Activated naive CD8-positive, alpha-beta T cell treated with anti-CD3 and anti-CD28 coated beads, Interleukin-2, amount 50 U/mL, for 24 hours (primary cell): ENCODE measurements around the gene PPARD.
"Not testable (repeated sequence)": the region's sequence is repeated elsewhere in the genome, so short reads cannot be mapped to it uniquely, and the experiment has no call there.

Experiments used
- ATAC-seq: fragments of 150-1000 bp; cut with Tn5 transposase; one replicate; pipeline ENCODE4 v1.10.0; 2021
- DNase-seq: peaks from one replicate; pipeline ENCODE4 v3.0.0; 2021
- H3K27ac Mint-ChIP-seq: one replicate; pipeline ENCODE4 v1.8.0; 2021; ENCODE audit warnings: mild to moderate bottlenecking, mixed read lengths
- H3K27me3 Mint-ChIP-seq: one replicate; pipeline ENCODE4 v1.8.0; 2021; ENCODE audit warnings: mixed read lengths
- H3K36me3 Mint-ChIP-seq: one replicate; pipeline ENCODE4 v1.8.0; 2021; ENCODE audit warnings: low read depth, mixed read lengths
- H3K4me1 Mint-ChIP-seq: one replicate; pipeline ENCODE4 v1.8.0; 2021; ENCODE audit warnings: mixed read lengths
- H3K4me3 Mint-ChIP-seq: one replicate; pipeline ENCODE4 v1.8.0; 2021; ENCODE audit warnings: mild to moderate bottlenecking, moderate library complexity, mixed read lengths
- H3K9me3 Mint-ChIP-seq: one replicate; pipeline ENCODE4 v1.8.0; 2021; ENCODE audit warnings: mixed read lengths

Gene PPARD

GRCh38 chr6:35372633-35373032 lies 30.3 kb downstream of the PPARD start:
- Mint-ChIP-seq H3K27ac (no peak overlapping the region), H3K36me3 (peaks cover 11% of the 10 kb centered on the region), H3K4me3 (no peak overlapping the region), H3K9me3 (no peaks in the 10 kb centered on the region), H3K27me3 (no peaks in the 10 kb centered on the region), H3K4me1 (peaks cover 60% of the 10 kb centered on the region)
- no peak for ATAC-seq
- DNase-seq: no peak

- DNase-seq: no peak
- Mint-ChIP-seq H3K27me3 (no peaks in the 10 kb centered on the region), H3K27ac (no peak overlapping the region), H3K9me3 (no peaks in the 10 kb centered on the region), H3K4me3 (no peak overlapping the region), H3K4me1 (peaks cover 34% of the 10 kb centered on the region), H3K36me3 (peaks cover 14% of the 10 kb centered on the region)
- no peak for ATAC-seq
Observed at GRCh38 chr6:35376281-35376680, 33.9 kb downstream of the PPARD start.

- H3K4me3 Mint-ChIP-seq: no peak overlapping the region
- no peak overlapping the region for H3K27ac Mint-ChIP-seq
- no peaks in the 10 kb centered on the region for H3K27me3 Mint-ChIP-seq
- ATAC-seq (no peak), DNase-seq (no peak)
- H3K4me1 Mint-ChIP-seq: peaks cover 28% of the 10 kb centered on the region
- no peaks in the 10 kb centered on the region for H3K9me3 Mint-ChIP-seq
- H3K36me3 Mint-ChIP-seq: peaks cover 21% of the 10 kb centered on the region
Observed at GRCh38 chr6:35377002-35377401, 34.6 kb downstream of the PPARD start.

GRCh38 chr6:35378261-35378660 lies 35.9 kb downstream of the PPARD start:
- no peak for DNase-seq
- Mint-ChIP-seq H3K9me3 (peaks cover 4% of the 10 kb centered on the region), H3K4me3 (no peak overlapping the region), H3K4me1 (peaks cover 28% of the 10 kb centered on the region), H3K36me3 (peaks cover 24% of the 10 kb centered on the region), H3K27me3 (no peaks in the 10 kb centered on the region), H3K27ac (no peak overlapping the region)
- no peak for ATAC-seq

- ATAC-seq: no peak
- no peak overlapping the region for H3K4me3 Mint-ChIP-seq
- H3K36me3 Mint-ChIP-seq: peaks cover 23% of the 10 kb centered on the region
- H3K9me3 Mint-ChIP-seq: peaks cover 4% of the 10 kb centered on the region
- DNase-seq: no peak
- no peaks in the 10 kb centered on the region for H3K27me3 Mint-ChIP-seq
- H3K27ac Mint-ChIP-seq: no peak overlapping the region
- peaks cover 21% of the 10 kb centered on the region for H3K4me1 Mint-ChIP-seq
Observed at GRCh38 chr6:35381132-35381531, 38.8 kb downstream of the PPARD start.

GRCh38 chr6:35382015-35382414 lies 39.7 kb downstream of the PPARD start:
- H3K27me3 Mint-ChIP-seq: no peaks in the 10 kb centered on the region
- no peak overlapping the region for H3K4me3 Mint-ChIP-seq
- H3K36me3 Mint-ChIP-seq: peaks cover 26% of the 10 kb centered on the region
- no peak overlapping the region for H3K27ac Mint-ChIP-seq
- H3K4me1 Mint-ChIP-seq: peaks cover 19% of the 10 kb centered on the region
- no peak for ATAC-seq
- DNase-seq: no peak
- peaks cover 4% of the 10 kb centered on the region for H3K9me3 Mint-ChIP-seq

- H3K9me3 Mint-ChIP-seq: peaks cover 4% of the 10 kb centered on the region
- no peaks in the 10 kb centered on the region for H3K27me3 Mint-ChIP-seq
- H3K36me3 Mint-ChIP-seq: peaks cover 20% of the 10 kb centered on the region
- H3K4me1 Mint-ChIP-seq: peaks cover 15% of the 10 kb centered on the region
- no peak overlapping the region for H3K4me3 Mint-ChIP-seq
- DNase-seq (no peak), ATAC-seq (no peak)
- H3K27ac Mint-ChIP-seq: no peak overlapping the region
Observed at GRCh38 chr6:35385457-35386202, 43.3 kb downstream of the PPARD start.

GRCh38 chr6:35386989-35387388 lies 44.6 kb downstream of the PPARD start:
- peaks cover 4% of the 10 kb centered on the region for H3K9me3 Mint-ChIP-seq
- no peak overlapping the region for H3K27ac Mint-ChIP-seq
- H3K36me3 Mint-ChIP-seq: peaks cover 10% of the 10 kb centered on the region
- H3K4me3 Mint-ChIP-seq: no peak overlapping the region
- ATAC-seq: no peak
- no peak for DNase-seq
- peaks cover 20% of the 10 kb centered on the region for H3K4me1 Mint-ChIP-seq
- no peaks in the 10 kb centered on the region for H3K27me3 Mint-ChIP-seq

GRCh38 chr6:35388030-35388429 lies 45.7 kb downstream of the PPARD start:
- ATAC-seq (no peak), DNase-seq (no peak)
- no peak overlapping the region for H3K4me3 Mint-ChIP-seq
- H3K27ac Mint-ChIP-seq: no peak overlapping the region
- H3K36me3 Mint-ChIP-seq: peaks cover 7% of the 10 kb centered on the region
- peaks cover under 1% of the 10 kb centered on the region for H3K9me3 Mint-ChIP-seq
- peaks cover 23% of the 10 kb centered on the region for H3K4me1 Mint-ChIP-seq
- no peaks in the 10 kb centered on the region for H3K27me3 Mint-ChIP-seq

GRCh38 chr6:35388772-35389352 lies 46.5 kb downstream of the PPARD start:
- ATAC-seq (no peak), DNase-seq (no peak)
- H3K9me3 Mint-ChIP-seq: no peaks in the 10 kb centered on the region
- H3K36me3 Mint-ChIP-seq: peaks cover 5% of the 10 kb centered on the region
- peaks cover 30% of the 10 kb centered on the region for H3K4me1 Mint-ChIP-seq
- H3K27ac Mint-ChIP-seq: no peak overlapping the region
- H3K4me3 Mint-ChIP-seq: no peak overlapping the region
- H3K27me3 Mint-ChIP-seq: no peaks in the 10 kb centered on the region

GRCh38 chr6:35389386-35389785 lies 47.0 kb downstream of the PPARD start:
- H3K27me3 Mint-ChIP-seq, ATAC-seq, H3K27ac Mint-ChIP-seq, H3K36me3 Mint-ChIP-seq, DNase-seq, H3K4me3 Mint-ChIP-seq, H3K9me3 Mint-ChIP-seq: not testable (repeated sequence)
- peaks cover 35% of the 10 kb centered on the region for H3K4me1 Mint-ChIP-seq

GRCh38 chr6:35391240-35391968 lies 49.0 kb downstream of the PPARD start:
- Mint-ChIP-seq H3K4me1 (peaks cover 40% of the 10 kb centered on the region), H3K36me3 (peaks cover 7% of the 10 kb centered on the region), H3K9me3 (no peaks in the 10 kb centered on the region), H3K27me3 (no peaks in the 10 kb centered on the region), H3K27ac (no peak overlapping the region), H3K4me3 (no peak overlapping the region)
- ATAC-seq (peak; percentile 41), DNase-seq (no peak)

GRCh38 chr6:35392111-35392702 lies 49.8 kb downstream of the PPARD start:
- no peak for ATAC-seq
- no peaks in the 10 kb centered on the region for H3K9me3 Mint-ChIP-seq
- no peak overlapping the region for H3K4me3 Mint-ChIP-seq
- no peak overlapping the region for H3K27ac Mint-ChIP-seq
- H3K27me3 Mint-ChIP-seq: no peaks in the 10 kb centered on the region
- no peak for DNase-seq
- peaks cover 43% of the 10 kb centered on the region for H3K4me1 Mint-ChIP-seq
- H3K36me3 Mint-ChIP-seq: peaks cover 5% of the 10 kb centered on the region

GRCh38 chr6:35392773-35393672 lies 50.7 kb downstream of the PPARD start:
- Mint-ChIP-seq H3K9me3 (no peaks in the 10 kb centered on the region), H3K4me1 (peaks cover 46% of the 10 kb centered on the region)

More at GRCh38 chr6:35392773-35393672, 50.7 kb downstream of the PPARD start:
- no peaks in the 10 kb centered on the region for H3K27me3 Mint-ChIP-seq
- peaks cover 5% of the 10 kb centered on the region for H3K36me3 Mint-ChIP-seq
- no peak overlapping the region for H3K4me3 Mint-ChIP-seq
- H3K27ac Mint-ChIP-seq: peak overlapping the region; percentile 85
- DNase-seq (no peak), ATAC-seq (no peak)
